ENCODE data around the gene MGLL.
A peak's percentile ranks its signal among the peaks of the same experiment; 100 is the strongest.

The MGLL gene

GRCh38 chr3:127692501-127693335 is 129.6 kb downstream of the MGLL start:
- no peak overlapping the region for H3K27ac ChIP-seq
- TF ChIP-seq CTCF (conservative IDR thresholded peaks at IDR 0.05), result no peak
- TF ChIP-seq ZFX (IDR thresholded peaks at IDR 0.05), result no peak

- no peak overlapping the region for H3K27ac ChIP-seq
- TF ChIP-seq CTCF (conservative IDR thresholded peaks at IDR 0.05) (no peak), ZFX (IDR thresholded peaks at IDR 0.05) (no peak)
These were observed 130.3 kb downstream of the MGLL start for GRCh38 chr3:127691974-127692373.

GRCh38 chr3:127691489-127691888 is 130.8 kb downstream of the MGLL start:
- H3K27ac ChIP-seq, result no peak overlapping the region
- no peak for TF ChIP-seq CTCF (conservative IDR thresholded peaks at IDR 0.05)
- TF ChIP-seq ZFX (IDR thresholded peaks at IDR 0.05), result no peak

GRCh38 chr3:127690823-127691452 is 131.4 kb downstream of the MGLL start:
- H3K27ac ChIP-seq, result no peak overlapping the region
- TF ChIP-seq CTCF (conservative IDR thresholded peaks at IDR 0.05) (peak; percentile 54), ZFX (IDR thresholded peaks at IDR 0.05) (no peak)

- TF ChIP-seq ZFX (IDR thresholded peaks at IDR 0.05) (no peak), CTCF (conservative IDR thresholded peaks at IDR 0.05) (no peak)
These were observed 132.2 kb downstream of the MGLL start for GRCh38 chr3:127690106-127690505.

GRCh38 chr3:127689266-127689860 is 133.0 kb downstream of the MGLL start:
- no peak overlapping the region for H3K27ac ChIP-seq

More at GRCh38 chr3:127690106-127690505, 132.2 kb downstream of the MGLL start:
- no peak overlapping the region for H3K27ac ChIP-seq

More at GRCh38 chr3:127689266-127689860, 133.0 kb downstream of the MGLL start:
- TF ChIP-seq ZFX (IDR thresholded peaks at IDR 0.05), result no peak
- TF ChIP-seq CTCF (conservative IDR thresholded peaks at IDR 0.05), result no peak

Data from C4-2B (cell line).